Upper lobe of right lung (tissue), 1 donor: ENCODE results near the gene C19orf85. TPM values are rescaled to one million over a fixed set of nuclear protein-coding genes. Genes with fewer than 3 reads are reported as not detected.

ENCODE experiments used
- ATAC-seq: fragments of 200-7000 bp; cut with Tn5 transposase; one replicate; pipeline ENCODE4 v1.9.1; 2020; ENCODE audit warnings: mild to moderate bottlenecking, moderate library complexity
- DNase-seq: peaks from one replicate; pipeline ENCODE4 v3.0.0-alpha.2; 2020
- H3K27ac ChIP-seq: fragments of 200-600 bp; one replicate; pipeline ENCODE4 v1.8.0; 2022
- H3K27me3 ChIP-seq: fragments of 200-600 bp; one replicate; pipeline ENCODE4 v1.8.0; 2022; ENCODE audit warnings: mild to moderate bottlenecking
- H3K36me3 ChIP-seq: fragments of 200-600 bp; one replicate; pipeline ENCODE4 v1.8.0; 2022
- H3K4me1 ChIP-seq: fragments of 200-600 bp; one replicate; pipeline ENCODE4 v1.8.0; 2022
- H3K4me3 ChIP-seq: fragments of 200-600 bp; one replicate; pipeline ENCODE4 v1.8.0; 2022; ENCODE audit warnings: mild to moderate bottlenecking
- H3K9me3 ChIP-seq: fragments of 200-600 bp; one replicate; pipeline ENCODE4 v1.8.0; 2022
- CTCF ChIP-seq: fragments of 200-600 bp; IDR thresholded peaks from one replicate; pipeline ENCODE4 v1.8.0; 2022; ENCODE audit warnings: antibody characterized with exemption
- intact Hi-C: fragments of 100-400 bp; cut with DNase I; formaldehyde crosslinking; loops from one replicate; pipeline ENCODE4 v1.11.0; 2022
- total RNA-seq: library from RNA; stranded (reverse); fragmentation: NEBNext Ultra II Directional; extraction: Animal tissue kit (Norgen Biotek cat#: 25700); gene quantifications from one replicate; pipeline ENCODE4 v1.2.1, GENCODE V29; 2021
- donor health status: DM: no; HTN: yes; CAD: no; lungs with severe emphysema.

C19orf85 gene
- total RNA-seq, 1 donor from 2014 or later = not detected

DNA sequence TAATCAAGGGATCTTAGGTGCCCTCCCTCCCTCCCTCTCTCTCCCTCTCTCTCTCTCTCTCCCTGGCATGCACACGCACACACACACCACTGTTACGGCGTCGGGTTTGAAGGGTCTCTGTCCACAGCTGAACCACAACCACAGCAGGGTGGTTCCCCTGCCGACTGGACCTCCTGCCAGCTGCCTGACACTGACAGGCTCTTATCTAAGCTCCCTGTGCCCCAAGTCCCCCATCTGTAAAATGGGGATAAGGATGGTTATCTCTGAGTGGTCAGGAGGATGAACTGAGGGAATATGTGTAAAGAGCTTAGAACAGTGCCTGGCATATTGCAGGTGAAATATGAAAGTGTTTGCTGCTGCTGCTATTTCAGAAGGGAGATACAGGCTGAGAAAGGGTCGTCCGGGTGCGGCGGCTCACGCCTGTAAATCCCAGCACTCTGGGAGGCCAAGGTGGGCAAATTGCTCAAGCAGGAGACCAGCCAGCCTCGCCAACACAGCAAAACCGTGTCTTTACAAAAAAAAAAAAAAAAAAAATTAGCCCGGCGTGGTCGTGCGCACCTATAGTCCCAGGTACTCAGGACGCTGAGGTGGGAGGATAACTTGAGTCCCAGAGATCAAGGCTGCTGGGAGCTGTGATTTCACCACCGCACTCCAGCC, 20.6 kb downstream of the C19orf85 start:
- TF ChIP-seq CTCF = no peak
- ATAC-seq (no peak), DNase-seq (no peak)
- Histone ChIP-seq H3K27ac (no peak overlapping the region), H3K27me3 (peaks cover 53% of the 10 kb centered on the region), H3K9me3 (no peaks in the 10 kb centered on the region), H3K36me3 (no peaks in the 10 kb centered on the region), H3K4me1 (peaks cover 3% of the 10 kb centered on the region), H3K4me3 (no peak overlapping the region)
- intact Hi-C loops = no loop called here

DNA sequence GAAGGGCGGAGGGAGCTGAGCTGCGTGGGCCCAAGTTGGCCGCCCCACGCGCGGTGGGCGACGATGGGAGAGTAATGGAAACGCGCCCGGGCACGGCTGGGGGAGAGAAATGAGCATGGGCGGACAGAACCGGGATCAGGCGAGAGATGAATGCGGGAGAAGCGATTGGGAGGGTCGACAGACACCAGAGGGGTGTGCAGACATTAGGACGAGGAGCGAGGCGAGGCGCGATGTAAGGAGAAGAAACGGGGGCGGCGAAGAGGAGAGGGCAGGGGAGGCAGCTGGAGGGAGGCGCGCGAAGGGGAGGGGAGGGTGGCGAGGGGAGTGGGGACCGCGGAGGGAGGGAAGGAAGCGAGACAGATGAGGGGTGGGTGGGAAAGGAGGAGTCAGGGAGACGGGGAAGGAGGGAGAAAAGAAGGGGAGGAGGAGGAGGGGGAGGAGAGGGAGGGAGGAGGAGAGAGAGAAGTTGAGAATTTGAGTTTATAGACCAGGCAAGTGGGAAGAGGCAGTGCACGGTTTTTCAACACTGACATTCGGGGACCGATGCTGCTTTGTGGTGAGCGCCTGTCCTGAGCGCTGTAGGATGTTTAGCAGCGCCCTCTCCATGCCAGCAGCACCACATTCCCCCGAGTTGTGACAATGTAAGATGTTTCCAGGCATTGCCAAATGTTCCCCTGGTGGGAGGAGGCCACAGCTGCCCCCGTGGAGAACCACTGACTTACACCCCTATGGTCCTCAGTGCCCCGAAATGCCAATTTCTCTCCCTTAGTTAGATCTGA, 21.3 kb downstream of the C19orf85 start, which contains the start of gene SHISA7:
Gene SHISA7, minus strand, starts transcription at position 256 of the 779 bp plus-strand sequence. CDS start 437 bp downstream, outside the sequence.
- TF ChIP-seq CTCF = no peak
- Histone ChIP-seq H3K36me3 (no peaks in the 10 kb centered on the region), H3K27me3 (peaks cover 56% of the 10 kb centered on the region), H3K4me1 (peaks cover 3% of the 10 kb centered on the region), H3K9me3 (no peaks in the 10 kb centered on the region), H3K27ac (no peak within 1 kb of the TSS), H3K4me3 (no peak within 1 kb of the TSS)
- intact Hi-C loops = no loop called here
- no peak for DNase-seq
- ATAC-seq = no peak

GRCh38 chr19:55442372-55442961, 22.1 kb downstream of the C19orf85 start:
- Histone ChIP-seq H3K27me3 (peaks cover 56% of the 10 kb centered on the region), H3K36me3 (no peaks in the 10 kb centered on the region), H3K4me1 (peaks cover 3% of the 10 kb centered on the region), H3K4me3 (no peak overlapping the region), H3K27ac (no peak overlapping the region), H3K9me3 (no peaks in the 10 kb centered on the region)
- TF ChIP-seq CTCF = no peak
- ATAC-seq (no peak), DNase-seq (no peak)
- intact Hi-C loops = no loop called here

GRCh38 chr19:55441692-55442321, 22.7 kb downstream of the C19orf85 start:
- H3K36me3 ChIP-seq = no peaks in the 10 kb centered on the region
- DNase-seq = no peak
- H3K27me3 ChIP-seq = peaks cover 56% of the 10 kb centered on the region
- intact Hi-C loops = no loop called here
- no peak for ATAC-seq
- no peak overlapping the region for H3K27ac ChIP-seq
- H3K4me1 ChIP-seq = peaks cover 3% of the 10 kb centered on the region
- H3K4me3 ChIP-seq = no peak overlapping the region
- no peak for TF ChIP-seq CTCF
- H3K9me3 ChIP-seq = no peaks in the 10 kb centered on the region

DNA sequence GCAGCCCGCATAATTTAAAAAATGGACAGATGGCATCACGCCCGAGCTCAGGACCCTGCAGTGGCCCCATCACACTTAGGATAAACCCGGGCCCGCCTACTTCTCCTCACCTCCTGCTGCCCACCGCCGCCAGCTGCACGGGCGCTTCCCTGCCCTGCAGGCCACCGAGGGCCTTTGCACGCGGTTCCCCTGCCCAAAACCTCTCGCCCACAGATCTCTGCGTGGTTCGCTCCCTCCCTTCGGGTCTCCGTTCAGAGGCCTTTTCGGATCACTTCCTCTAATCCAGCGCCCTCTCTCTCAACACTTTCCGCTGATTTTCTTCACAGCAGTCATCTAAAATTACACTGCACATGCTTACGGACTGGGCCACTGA, 23.2 kb downstream of the C19orf85 start:
- Histone ChIP-seq H3K27ac (no peak overlapping the region), H3K9me3 (no peaks in the 10 kb centered on the region), H3K36me3 (no peaks in the 10 kb centered on the region), H3K27me3 (peaks cover 56% of the 10 kb centered on the region), H3K4me3 (no peak overlapping the region), H3K4me1 (peaks cover 3% of the 10 kb centered on the region)
- TF ChIP-seq CTCF = no peak
- ATAC-seq = no peak
- intact Hi-C loops = no loop called here
- DNase-seq = no peak
